GM19397 (cell line): ENCODE measurements around the gene SYNJ2BP.

Experiments used
- ATAC-seq: cut with Tn5 transposase; IDR thresholded peaks from one replicate; pipeline ENCODE4 v1.9.1; 2021; ENCODE audit warnings: mild to moderate bottlenecking, moderate library complexity; ENCODE audit not compliant: unreplicated experiment

The SYNJ2BP gene

GRCh38 chr14:70392676-70393075, 24.2 kb downstream of the SYNJ2BP start:
- no peak for ATAC-seq

GRCh38 chr14:70391493-70392391, 25.1 kb downstream of the SYNJ2BP start:
- no peak for ATAC-seq

- no peak for ATAC-seq
Observed at GRCh38 chr14:70382536-70382935, 34.4 kb downstream of the SYNJ2BP start.

GRCh38 chr14:70380824-70381223, 36.1 kb downstream of the SYNJ2BP start:
- no peak for ATAC-seq

GRCh38 chr14:70378696-70379095, 38.2 kb downstream of the SYNJ2BP start:
- no peak for ATAC-seq
